Activated T-helper 1 cell treated with anti-CD3 and anti-CD28 coated beads, Interleukin-2, amount 50 U/mL, for 16 hours (primary cell): ENCODE data around the gene EXOSC6.
"Not testable (repeated sequence)": the region's sequence is repeated elsewhere in the genome, so short reads cannot be mapped to it uniquely, and the experiment has no call there.

ENCODE experiments used
- DNase-seq, 2 donors: peaks; one replicate each; pipeline ENCODE4 v3.0.0-alpha.2; 2020; ENCODE audit warnings: low read depth in 1 of 2, low spot score in 1 of 2

Gene EXOSC6

GRCh38 chr16:70251629-70252354 is at the start of gene EXOSC6:
TSS of gene EXOSC6 (minus strand) at chr16:70251940. CDS start at chr16:70251900, 40 bp downstream.
- DNase-seq = peak; percentile 84 to 89

GRCh38 chr16:70301121-70301520 is 49.4 kb upstream of the EXOSC6 start:
- no peak for DNase-seq

GRCh38 chr16:70298988-70299938 is 47.5 kb upstream of the EXOSC6 start, which contains the start of gene DDX19B:
TSS of gene DDX19B (plus strand) at chr16:70299186. CDS start at chr16:70299298, 112 bp downstream.
- DNase-seq = peak; percentile 20 to 31

GRCh38 chr16:70295634-70296033 is 43.9 kb upstream of the EXOSC6 start:
- DNase-seq = no peak

GRCh38 chr16:70294385-70295025 is 42.8 kb upstream of the EXOSC6 start:
- DNase-seq = no peak

GRCh38 chr16:70292148-70292547 is 40.4 kb upstream of the EXOSC6 start:
- not testable (repeated sequence) for DNase-seq

- no peak for DNase-seq
These were observed 39.3 kb upstream of the EXOSC6 start for GRCh38 chr16:70290949-70291519.

GRCh38 chr16:70289229-70290094 is 37.7 kb upstream of the EXOSC6 start, which contains the start of gene AARS1:
TSS of gene AARS1 (minus strand) at chr16:70289506. CDS start at chr16:70282763, 6,743 bp downstream.
- peak; percentile 79 to 93 for DNase-seq

GRCh38 chr16:70287304-70287971 is 35.7 kb upstream of the EXOSC6 start:
- not testable (repeated sequence) for DNase-seq

- DNase-seq = no peak
These were observed 24.7 kb upstream of the EXOSC6 start for GRCh38 chr16:70276392-70276791.

GRCh38 chr16:70271696-70272095 is 20.0 kb upstream of the EXOSC6 start:
- no peak for DNase-seq

GRCh38 chr16:70270176-70270575 is 18.4 kb upstream of the EXOSC6 start:
- no peak for DNase-seq

- no peak for DNase-seq
These were observed 17.7 kb upstream of the EXOSC6 start for GRCh38 chr16:70269471-70269870.

GRCh38 chr16:70267922-70268321 is 16.2 kb upstream of the EXOSC6 start:
- DNase-seq = not testable (repeated sequence)

- DNase-seq = no peak
These were observed 15.8 kb upstream of the EXOSC6 start for GRCh38 chr16:70267516-70267915.

GRCh38 chr16:70259903-70260302 is 8.2 kb upstream of the EXOSC6 start:
- not testable (repeated sequence) for DNase-seq

- DNase-seq = no peak
These were observed 7.2 kb upstream of the EXOSC6 start for GRCh38 chr16:70258946-70259345.

- DNase-seq = no peak
These were observed 6.3 kb upstream of the EXOSC6 start for GRCh38 chr16:70258065-70258464.

GRCh38 chr16:70257391-70257790 is 5.7 kb upstream of the EXOSC6 start:
- no peak for DNase-seq
